ENCODE data around the gene ANGPTL4. TPM values are rescaled to one million over a fixed set of nuclear protein-coding genes. Genes with fewer than 3 reads are reported as not detected.

ANGPTL4 gene
- total RNA-seq, 2 experiments from 2014 or later, result not detected

GRCh38 chr19:8361921-8362793 is 1.8 kb upstream of the ANGPTL4 start:
- intact Hi-C loops (cut with DNase I, micrococcal nuclease), result no loop called here
- Mint-ChIP-seq H3K9me3 (no peaks in the 10 kb centered on the region), H3K27ac (no peak overlapping the region), H3K4me1 (ENCODE audit: low read depth) (peaks cover 13% of the 10 kb centered on the region), H3K4me3 (no peak overlapping the region), H3K36me3 (ENCODE audit: low read depth) (no peaks in the 10 kb centered on the region), H3K27me3 (peaks cover 46% of the 10 kb centered on the region)
- peak in 1 of 14 experiments; percentile 48 for DNase-seq
- Histone ChIP-seq H3K4me1 (ENCODE audit: insufficient read depth, low read length) (peaks cover 18% of the 10 kb centered on the region), H3K27me3 (ENCODE audit: control insufficient read depth in 1 of 2, insufficient read depth in 2 of 2, low read length in 2 of 2) (peaks cover 26 to 33% of the 10 kb centered on the region in 2 experiments), H3K36me3 (ENCODE audit: insufficient read depth, low read length) (no peaks in the 10 kb centered on the region), H3K4me3 (ENCODE audit: low read length) (no peak overlapping the region), H3K27ac (ENCODE audit: low read depth in 1 of 2, low read length in 2 of 2) (no peak overlapping the region), H3K9me3 (ENCODE audit: control insufficient read depth in 1 of 2, insufficient read depth in 1 of 2, low read length in 2 of 2) (peaks cover 0 to 4% of the 10 kb centered on the region in 2 experiments)
- TF ChIP-seq CTCF (IDR thresholded peaks at IDR 0.05), result no peak
- no peak for ATAC-seq (ENCODE audit: poor library complexity)
- ChIA-PET POLR2A (no interaction called here), CTCF (no interaction called here)

- peaks cover 64% of the 10 kb centered on the region for H3K27me3 Mint-ChIP-seq
- H3K4me3 Mint-ChIP-seq, result no peak overlapping the region
- H3K4me1 Mint-ChIP-seq (ENCODE audit: low read depth), result peaks cover 13% of the 10 kb centered on the region
These were observed 2.2 kb downstream of the ANGPTL4 start for GRCh38 chr19:8366121-8366581.

GRCh38 chr19:8366961-8367326 is 3.0 kb downstream of the ANGPTL4 start:
- no peak for DNase-seq
- Histone ChIP-seq H3K4me3 (ENCODE audit: low read length) (no peak overlapping the region), H3K36me3 (ENCODE audit: insufficient read depth, low read length) (no peaks in the 10 kb centered on the region), H3K27me3 (ENCODE audit: control insufficient read depth in 1 of 2, insufficient read depth in 2 of 2, low read length in 2 of 2) (peaks cover 34 to 35% of the 10 kb centered on the region in 2 experiments), H3K27ac (ENCODE audit: low read depth in 1 of 2, low read length in 2 of 2) (no peak overlapping the region), H3K4me1 (ENCODE audit: insufficient read depth, low read length) (peaks cover 18% of the 10 kb centered on the region), H3K9me3 (ENCODE audit: control insufficient read depth in 1 of 2, insufficient read depth in 1 of 2, low read length in 2 of 2) (peaks cover 0 to 2% of the 10 kb centered on the region in 2 experiments)
- intact Hi-C loops (cut with DNase I, micrococcal nuclease), result no loop called here
- H3K9me3 Mint-ChIP-seq, result no peaks in the 10 kb centered on the region
- peaks cover 13% of the 10 kb centered on the region for H3K4me1 Mint-ChIP-seq (ENCODE audit: low read depth)
- no peak overlapping the region for H3K4me3 Mint-ChIP-seq
- ChIA-PET POLR2A (no interaction called here), CTCF (interaction anchor here (0.6 kb wide), 1 partner anchor 1989 kb away, joined by 3 read pairs; no protein-coding TSS in a partner anchor)
- H3K27me3 Mint-ChIP-seq, result peaks cover 59% of the 10 kb centered on the region
- no peak for ATAC-seq (ENCODE audit: poor library complexity)
- no peaks in the 10 kb centered on the region for H3K36me3 Mint-ChIP-seq (ENCODE audit: low read depth)
- no peak for TF ChIP-seq CTCF (IDR thresholded peaks at IDR 0.05)
- no peak overlapping the region for H3K27ac Mint-ChIP-seq

More at GRCh38 chr19:8366121-8366581, 2.2 kb downstream of the ANGPTL4 start:
- POLR2A ChIA-PET, result no interaction called here
- Histone ChIP-seq H3K27me3 (ENCODE audit: control insufficient read depth in 1 of 2, insufficient read depth in 2 of 2, low read length in 2 of 2) (peaks cover 38 to 39% of the 10 kb centered on the region in 2 experiments), H3K4me3 (ENCODE audit: low read length) (no peak overlapping the region), H3K4me1 (ENCODE audit: insufficient read depth, low read length) (peaks cover 18% of the 10 kb centered on the region), H3K36me3 (ENCODE audit: insufficient read depth, low read length) (no peaks in the 10 kb centered on the region), H3K27ac (ENCODE audit: low read depth in 1 of 2, low read length in 2 of 2) (no peak overlapping the region), H3K9me3 (ENCODE audit: control insufficient read depth in 1 of 2, insufficient read depth in 1 of 2, low read length in 2 of 2) (peaks cover 0 to 4% of the 10 kb centered on the region in 2 experiments)
- TF ChIP-seq CTCF (IDR thresholded peaks at IDR 0.05), result no peak
- intact Hi-C loops (cut with DNase I, micrococcal nuclease), result no loop called here
- DNase-seq (no peak), ATAC-seq (ENCODE audit: poor library complexity) (no peak)
- Mint-ChIP-seq H3K27ac (no peak overlapping the region), H3K36me3 (ENCODE audit: low read depth) (no peaks in the 10 kb centered on the region), H3K9me3 (no peaks in the 10 kb centered on the region)
- CTCF ChIA-PET, result no interaction called here
